ENCODE data around the gene BNIP3.

The BNIP3 gene

GRCh38 chr10:131981429-131982184 is at the start of gene BNIP3:
Gene BNIP3 (minus strand): TSS chr10:131981923. CDS start chr10:131981806, 117 bp downstream.
- Histone ChIP-seq H3K9me2 (replicated peaks; ENCODE audit: control insufficient read depth, low read length) (no peaks in the 10 kb centered on the region), H3F3A (ENCODE audit: control insufficient read depth, insufficient read depth) (no peaks in the 10 kb centered on the region), H3K4me3 (ENCODE audit: low read length) (peak within 1 kb of the TSS; percentile 92), H3K4me1 (ENCODE audit: control insufficient read depth, low read length) (peaks cover 40% of the 10 kb centered on the region), H4K20me1 (ENCODE audit: control insufficient read depth, insufficient read depth, low read depth, low read length) (peaks cover 26% of the 10 kb centered on the region), H3K36me3 (ENCODE audit: control insufficient read depth, low read length) (peaks cover 34% of the 10 kb centered on the region), H3K4me2 (ENCODE audit: low read length) (peak within 1 kb of the TSS; percentile 91), H3K9me3 (ENCODE audit: control insufficient read depth, insufficient read depth, low read length) (no peaks in the 10 kb centered on the region), H3K27me3 (ENCODE audit: control insufficient read depth, low read length) (no peaks in the 10 kb centered on the region), H3K79me2 (ENCODE audit: control insufficient read depth, low read length) (peaks cover 55% of the 10 kb centered on the region), H3K27ac (ENCODE audit: low read depth, low read length) (no peak within 1 kb of the TSS)
- no peak for TF ChIP-seq CTCF (IDR thresholded peaks at IDR 0.05; ENCODE audit: low read depth, low read length, poor library complexity, severe bottlenecking)
- TF ChIP-seq EZH2phosphoT487 (IDR thresholded peaks at IDR 0.05; ENCODE audit: borderline replicate concordance, low read length): no peak

GRCh38 chr10:132030898-132031463 is 49.3 kb upstream of the BNIP3 start:
- TF ChIP-seq EZH2phosphoT487 (IDR thresholded peaks at IDR 0.05; ENCODE audit: borderline replicate concordance, low read length) (no peak), CTCF (IDR thresholded peaks at IDR 0.05; ENCODE audit: low read depth, low read length, poor library complexity, severe bottlenecking) (no peak)
- Histone ChIP-seq H3K79me2 (ENCODE audit: control insufficient read depth, low read length) (no peaks in the 10 kb centered on the region), H3K9me2 (replicated peaks; ENCODE audit: control insufficient read depth, low read length) (no peaks in the 10 kb centered on the region), H3K4me3 (ENCODE audit: low read length) (no peak overlapping the region), H3K4me1 (ENCODE audit: control insufficient read depth, low read length) (no peaks in the 10 kb centered on the region), H3K27ac (ENCODE audit: low read depth, low read length) (no peak overlapping the region), H3K9me3 (ENCODE audit: control insufficient read depth, insufficient read depth, low read length) (no peaks in the 10 kb centered on the region), H3K4me2 (ENCODE audit: low read length) (no peak overlapping the region), H3F3A (ENCODE audit: control insufficient read depth, insufficient read depth) (no peaks in the 10 kb centered on the region), H4K20me1 (ENCODE audit: control insufficient read depth, insufficient read depth, low read depth, low read length) (no peaks in the 10 kb centered on the region), H3K36me3 (ENCODE audit: control insufficient read depth, low read length) (no peaks in the 10 kb centered on the region), H3K27me3 (ENCODE audit: control insufficient read depth, low read length) (peaks cover 2% of the 10 kb centered on the region; the same call in 1 of the 2 replicates)

- no peak for TF ChIP-seq CTCF (IDR thresholded peaks at IDR 0.05; ENCODE audit: low read depth, low read length, poor library complexity, severe bottlenecking)
- TF ChIP-seq EZH2phosphoT487 (IDR thresholded peaks at IDR 0.05; ENCODE audit: borderline replicate concordance, low read length): no peak
- no peak overlapping the region for H3K4me3 ChIP-seq (ENCODE audit: low read length)
- no peak overlapping the region for H3K27ac ChIP-seq (ENCODE audit: low read depth, low read length)
- H3K36me3 ChIP-seq (ENCODE audit: control insufficient read depth, low read length): no peaks in the 10 kb centered on the region
- H3K9me2 ChIP-seq (replicated peaks; ENCODE audit: control insufficient read depth, low read length): no peaks in the 10 kb centered on the region
- no peaks in the 10 kb centered on the region for H3K9me3 ChIP-seq (ENCODE audit: control insufficient read depth, insufficient read depth, low read length)
- H3K79me2 ChIP-seq (ENCODE audit: control insufficient read depth, low read length): no peaks in the 10 kb centered on the region
- no peak overlapping the region for H3K4me2 ChIP-seq (ENCODE audit: low read length)
- H4K20me1 ChIP-seq (ENCODE audit: control insufficient read depth, insufficient read depth, low read depth, low read length): no peaks in the 10 kb centered on the region
- H3F3A ChIP-seq (ENCODE audit: control insufficient read depth, insufficient read depth): no peaks in the 10 kb centered on the region
- H3K4me1 ChIP-seq (ENCODE audit: control insufficient read depth, low read length): no peaks in the 10 kb centered on the region
- peaks cover 2% of the 10 kb centered on the region; the same call in 1 of the 2 replicates for H3K27me3 ChIP-seq (ENCODE audit: control insufficient read depth, low read length)
Observed at GRCh38 chr10:132028706-132029105, 47.0 kb upstream of the BNIP3 start.

Measured in DOHH2 (cell line).